DND-41 (cell line): ENCODE measurements around the gene MARCHF3.

ENCODE experiments used
- ATAC-seq: fragments of 200-7000 bp; cut with Tn5 transposase; 3 replicates; pipeline ENCODE4 v1.9.1; 2021; ENCODE audit warnings: low read depth; ENCODE audit not compliant: insufficient read depth
- DNase-seq: peaks from one replicate; pipeline ENCODE4 v3.0.0-alpha.2; 2020
- H2AFZ ChIP-seq: 2 replicates; pipeline ENCODE4 v1.6.0; 2012; ENCODE audit warnings: low read depth, low read length
- H3K27ac ChIP-seq: 2 replicates; pipeline ENCODE4 v1.5.1; 2012; ENCODE audit warnings: low read length, inconsistent platforms
- H3K27me3 ChIP-seq: fragments of 200-600 bp; sonication (generic); 2 replicates; pipeline ENCODE4 v1.6.0; 2012; ENCODE audit warnings: low read length, mild to moderate bottlenecking, inconsistent platforms; ENCODE audit not compliant: insufficient read depth, poor library complexity
- H3K36me3 ChIP-seq: 2 replicates; pipeline ENCODE4 v1.5.1; 2012; ENCODE audit warnings: low read length, inconsistent platforms; ENCODE audit not compliant: insufficient read depth
- H3K4me1 ChIP-seq: 2 replicates; pipeline ENCODE4 v1.5.1; 2012; ENCODE audit warnings: mild to moderate bottlenecking, low read length; ENCODE audit not compliant: insufficient read depth
- H3K4me2 ChIP-seq: 2 replicates; pipeline ENCODE4 v1.6.0; 2012; ENCODE audit warnings: mild to moderate bottlenecking, moderate library complexity, low read length, inconsistent platforms; ENCODE audit not compliant: insufficient read depth
- H3K4me3 ChIP-seq, 2 experiments: fragments of 200-600 bp in 1 of 2; shearing (Covaris generic) in 1 of 2; 2 replicates each; pipeline ENCODE4 v1.5.1; 2012 to 2016; ENCODE audit warnings: inconsistent platforms in 2 of 2, low read length in 2 of 2, mild to moderate bottlenecking in 2 of 2, low read depth in 1 of 2, moderate library complexity in 1 of 2
- H3K79me2 ChIP-seq: 2 replicates; pipeline ENCODE4 v1.6.0; 2012; ENCODE audit warnings: low read length, inconsistent platforms; ENCODE audit not compliant: insufficient read depth
- H3K9ac ChIP-seq: 2 replicates; pipeline ENCODE4 v1.6.0; 2012; ENCODE audit warnings: low read depth, mild to moderate bottlenecking, inconsistent platforms, low read length, moderate library complexity
- H3K9me3 ChIP-seq: 2 replicates; pipeline ENCODE4 v1.5.1; 2012; ENCODE audit warnings: low read length, moderate library complexity, mild to moderate bottlenecking, inconsistent platforms; ENCODE audit not compliant: insufficient read depth, severe bottlenecking
- H4K20me1 ChIP-seq: 2 replicates; pipeline ENCODE4 v1.6.0; 2012; ENCODE audit warnings: low read length; ENCODE audit not compliant: insufficient read depth
- EZH2 ChIP-seq: IDR thresholded peaks from 3 replicates; pipeline ENCODE4 v1.6.1; 2012; ENCODE audit warnings: borderline replicate concordance, low read depth, mild to moderate bottlenecking, moderate library complexity, low read length, inconsistent platforms; ENCODE audit not compliant: severe bottlenecking
- TF ChIP-seq, protein P1 (sequence below): IDR thresholded peaks from 2 replicates; pipeline ENCODE4 v1.5.1; 2012; ENCODE audit warnings: borderline replicate concordance, low read length, moderate library complexity, mild to moderate bottlenecking; ENCODE audit not compliant: poor library complexity, severe bottlenecking; ENCODE audit errors: extremely low read depth

MARCHF3 gene

GRCh38 chr5:126868338-126869004, 161.9 kb downstream of the MARCHF3 start:
- H3K4me2 ChIP-seq, result no peak overlapping the region
- no peaks in the 10 kb centered on the region for H3K79me2 ChIP-seq
- no peak overlapping the region for H2AFZ ChIP-seq
- peaks cover 16% of the 10 kb centered on the region for H3K36me3 ChIP-seq
- no peak overlapping the region for H3K27ac ChIP-seq
- no peak overlapping the region for H3K9ac ChIP-seq
- DNase-seq, result no peak
- no peak; the same call in 2 of the 3 replicates for ATAC-seq
- H3K4me3 ChIP-seq, result no peak overlapping the region
- TF ChIP-seq EZH2, result no peak
- TF ChIP-seq, protein P1, sequence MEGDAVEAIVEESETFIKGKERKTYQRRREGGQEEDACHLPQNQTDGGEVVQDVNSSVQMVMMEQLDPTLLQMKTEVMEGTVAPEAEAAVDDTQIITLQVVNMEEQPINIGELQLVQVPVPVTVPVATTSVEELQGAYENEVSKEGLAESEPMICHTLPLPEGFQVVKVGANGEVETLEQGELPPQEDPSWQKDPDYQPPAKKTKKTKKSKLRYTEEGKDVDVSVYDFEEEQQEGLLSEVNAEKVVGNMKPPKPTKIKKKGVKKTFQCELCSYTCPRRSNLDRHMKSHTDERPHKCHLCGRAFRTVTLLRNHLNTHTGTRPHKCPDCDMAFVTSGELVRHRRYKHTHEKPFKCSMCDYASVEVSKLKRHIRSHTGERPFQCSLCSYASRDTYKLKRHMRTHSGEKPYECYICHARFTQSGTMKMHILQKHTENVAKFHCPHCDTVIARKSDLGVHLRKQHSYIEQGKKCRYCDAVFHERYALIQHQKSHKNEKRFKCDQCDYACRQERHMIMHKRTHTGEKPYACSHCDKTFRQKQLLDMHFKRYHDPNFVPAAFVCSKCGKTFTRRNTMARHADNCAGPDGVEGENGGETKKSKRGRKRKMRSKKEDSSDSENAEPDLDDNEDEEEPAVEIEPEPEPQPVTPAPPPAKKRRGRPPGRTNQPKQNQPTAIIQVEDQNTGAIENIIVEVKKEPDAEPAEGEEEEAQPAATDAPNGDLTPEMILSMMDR, result no peak
- H3K27me3 ChIP-seq, result no peaks in the 10 kb centered on the region
- no peaks in the 10 kb centered on the region for H3K4me1 ChIP-seq
- H4K20me1 ChIP-seq, result no peaks in the 10 kb centered on the region
- H3K9me3 ChIP-seq, result no peaks in the 10 kb centered on the region

DNA sequence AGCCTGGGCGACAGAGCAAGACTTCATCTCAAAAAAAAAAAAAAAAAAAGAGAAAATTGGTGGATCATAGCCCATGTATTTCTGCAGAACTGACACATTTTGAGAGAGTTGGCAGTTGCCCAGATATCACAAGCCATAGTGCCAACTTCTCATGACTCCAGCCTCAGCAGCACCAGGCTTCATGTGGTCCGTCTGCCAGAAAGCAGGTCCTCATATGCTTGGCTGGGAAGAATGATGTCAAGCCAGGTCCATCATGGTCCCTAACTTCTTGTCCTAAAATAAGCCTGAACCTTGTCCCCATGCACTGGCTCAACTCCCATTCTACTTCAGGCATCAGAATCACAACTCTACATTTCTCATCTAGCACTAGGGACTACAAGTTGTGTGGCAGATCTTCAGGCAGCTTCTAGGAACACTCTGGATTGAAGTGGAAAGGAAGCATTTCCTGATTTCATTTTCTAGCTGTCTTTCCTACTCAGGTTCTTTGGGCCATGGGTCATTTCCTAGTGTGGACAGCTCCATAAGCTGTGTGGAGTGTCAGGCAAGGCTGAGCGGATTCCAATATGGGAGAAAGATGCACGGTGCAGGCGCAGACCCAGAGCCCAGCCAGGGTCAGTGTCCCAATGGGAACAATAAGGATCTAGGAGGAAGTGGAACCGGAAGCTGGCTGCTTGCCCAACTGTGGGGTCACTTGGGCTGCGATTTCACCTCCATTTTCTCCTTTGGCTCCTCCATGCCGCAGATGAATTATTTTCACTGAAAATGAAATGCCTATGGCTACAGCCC, 163.3 kb downstream of the MARCHF3 start:
- Histone ChIP-seq H3K36me3 (peaks cover 17% of the 10 kb centered on the region), H3K9me3 (no peaks in the 10 kb centered on the region), H3K27me3 (no peaks in the 10 kb centered on the region), H3K79me2 (no peaks in the 10 kb centered on the region), H3K9ac (no peak overlapping the region), H3K4me2 (no peak overlapping the region), H4K20me1 (no peaks in the 10 kb centered on the region), H3K4me1 (no peaks in the 10 kb centered on the region), H3K27ac (no peak overlapping the region), H2AFZ (no peak overlapping the region), H3K4me3 (no peak overlapping the region)
- TF ChIP-seq, protein P1, result no peak
- no peak for TF ChIP-seq EZH2
- no peak for DNase-seq
- ATAC-seq, result no peak

DNA sequence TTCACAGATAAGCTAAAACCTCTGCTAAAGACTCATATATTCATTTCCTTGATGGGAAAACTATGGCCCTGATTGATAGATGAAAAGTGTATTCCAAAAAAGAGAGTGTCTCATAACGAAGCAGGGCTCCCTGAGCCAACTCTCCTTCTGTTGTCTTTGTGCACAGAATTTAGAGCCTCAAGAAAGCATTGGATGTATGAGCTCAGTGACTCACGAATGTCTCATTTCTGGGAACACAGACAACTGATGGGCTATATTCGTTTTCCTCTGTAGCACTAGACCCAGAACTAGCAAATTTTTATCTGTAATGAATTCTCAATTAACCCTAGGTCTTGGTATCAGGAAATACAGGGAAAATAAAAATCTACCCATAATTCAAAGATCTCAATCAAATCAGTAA, 165.1 kb downstream of the MARCHF3 start:
- Histone ChIP-seq H3K4me2 (no peak overlapping the region), H2AFZ (no peak overlapping the region), H3K27me3 (no peaks in the 10 kb centered on the region), H3K27ac (no peak overlapping the region), H3K4me3 (no peak overlapping the region), H3K79me2 (no peaks in the 10 kb centered on the region), H3K36me3 (peaks cover 19% of the 10 kb centered on the region), H3K9me3 (no peaks in the 10 kb centered on the region), H3K4me1 (no peaks in the 10 kb centered on the region), H4K20me1 (no peaks in the 10 kb centered on the region), H3K9ac (no peak overlapping the region)
- no peak for TF ChIP-seq EZH2
- TF ChIP-seq, protein P1, result no peak
- DNase-seq, result no peak
- ATAC-seq, result no peak
